Glutamatergic neuron (in vitro differentiated cells): ENCODE results near the gene DPP8. TPM values are rescaled to one million over a fixed set of nuclear protein-coding genes. Genes with fewer than 3 reads are reported as not detected.

Experiments used
- DNase-seq: peaks from one replicate; pipeline ENCODE4 v3.0.0; 2022
- H3K27ac Mint-ChIP-seq: one replicate; pipeline ENCODE4 v1.8.0; 2020; ENCODE audit warnings: mild to moderate bottlenecking, mixed read lengths, inconsistent platforms; ENCODE audit not compliant: unreplicated experiment
- H3K27me3 Mint-ChIP-seq: one replicate; pipeline ENCODE4 v1.8.0; 2020; ENCODE audit warnings: mild to moderate bottlenecking, moderate library complexity, mixed read lengths, inconsistent platforms; ENCODE audit not compliant: unreplicated experiment
- H3K36me3 Mint-ChIP-seq: one replicate; pipeline ENCODE4 v1.8.0; 2020; ENCODE audit warnings: mild to moderate bottlenecking, mixed read lengths, inconsistent platforms; ENCODE audit not compliant: unreplicated experiment
- H3K4me1 Mint-ChIP-seq: one replicate; pipeline ENCODE4 v1.8.0; 2020; ENCODE audit warnings: mild to moderate bottlenecking, low read depth, mixed read lengths, inconsistent platforms; ENCODE audit not compliant: unreplicated experiment
- H3K4me3 Mint-ChIP-seq: one replicate; pipeline ENCODE4 v1.8.0; 2020; ENCODE audit warnings: mild to moderate bottlenecking, mixed read lengths, inconsistent platforms; ENCODE audit not compliant: unreplicated experiment
- H3K9me3 Mint-ChIP-seq: one replicate; pipeline ENCODE4 v1.8.0; 2020; ENCODE audit warnings: mild to moderate bottlenecking, moderate library complexity, mixed read lengths, inconsistent platforms; ENCODE audit not compliant: unreplicated experiment
- total RNA-seq: library from RNA; stranded (reverse); fragmentation: NEBNext Ultra II Directional; extraction: Animal tissue kit (Norgen Biotek cat#: 25700); gene quantifications from one replicate; pipeline ENCODE4 v1.2.1, GENCODE V29; 2021; ENCODE audit not compliant: unreplicated experiment
- TF ChIP-seq, protein P1 (sequence below): fragments of 200-600 bp; sonication (generic); IDR thresholded peaks from one replicate; pipeline ENCODE4 v1.5.0; 2021; ENCODE audit not compliant: partially characterized antibody, unreplicated experiment

DPP8 gene
- total RNA-seq, 1 donor from 2014 or later, result 33.4 TPM

- no peak overlapping the region for H3K27ac Mint-ChIP-seq
- H3K4me3 Mint-ChIP-seq, result no peak overlapping the region
- TF ChIP-seq, protein P1, sequence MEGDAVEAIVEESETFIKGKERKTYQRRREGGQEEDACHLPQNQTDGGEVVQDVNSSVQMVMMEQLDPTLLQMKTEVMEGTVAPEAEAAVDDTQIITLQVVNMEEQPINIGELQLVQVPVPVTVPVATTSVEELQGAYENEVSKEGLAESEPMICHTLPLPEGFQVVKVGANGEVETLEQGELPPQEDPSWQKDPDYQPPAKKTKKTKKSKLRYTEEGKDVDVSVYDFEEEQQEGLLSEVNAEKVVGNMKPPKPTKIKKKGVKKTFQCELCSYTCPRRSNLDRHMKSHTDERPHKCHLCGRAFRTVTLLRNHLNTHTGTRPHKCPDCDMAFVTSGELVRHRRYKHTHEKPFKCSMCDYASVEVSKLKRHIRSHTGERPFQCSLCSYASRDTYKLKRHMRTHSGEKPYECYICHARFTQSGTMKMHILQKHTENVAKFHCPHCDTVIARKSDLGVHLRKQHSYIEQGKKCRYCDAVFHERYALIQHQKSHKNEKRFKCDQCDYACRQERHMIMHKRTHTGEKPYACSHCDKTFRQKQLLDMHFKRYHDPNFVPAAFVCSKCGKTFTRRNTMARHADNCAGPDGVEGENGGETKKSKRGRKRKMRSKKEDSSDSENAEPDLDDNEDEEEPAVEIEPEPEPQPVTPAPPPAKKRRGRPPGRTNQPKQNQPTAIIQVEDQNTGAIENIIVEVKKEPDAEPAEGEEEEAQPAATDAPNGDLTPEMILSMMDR, result no peak
- DNase-seq, result no peak
- H3K36me3 Mint-ChIP-seq, result no peaks in the 10 kb centered on the region
- H3K9me3 Mint-ChIP-seq, result no peaks in the 10 kb centered on the region
- no peaks in the 10 kb centered on the region for H3K27me3 Mint-ChIP-seq
- H3K4me1 Mint-ChIP-seq, result peaks cover 11% of the 10 kb centered on the region
Measured at GRCh38 chr15:65547841-65548240, 30.4 kb upstream of the DPP8 start.

DNA sequence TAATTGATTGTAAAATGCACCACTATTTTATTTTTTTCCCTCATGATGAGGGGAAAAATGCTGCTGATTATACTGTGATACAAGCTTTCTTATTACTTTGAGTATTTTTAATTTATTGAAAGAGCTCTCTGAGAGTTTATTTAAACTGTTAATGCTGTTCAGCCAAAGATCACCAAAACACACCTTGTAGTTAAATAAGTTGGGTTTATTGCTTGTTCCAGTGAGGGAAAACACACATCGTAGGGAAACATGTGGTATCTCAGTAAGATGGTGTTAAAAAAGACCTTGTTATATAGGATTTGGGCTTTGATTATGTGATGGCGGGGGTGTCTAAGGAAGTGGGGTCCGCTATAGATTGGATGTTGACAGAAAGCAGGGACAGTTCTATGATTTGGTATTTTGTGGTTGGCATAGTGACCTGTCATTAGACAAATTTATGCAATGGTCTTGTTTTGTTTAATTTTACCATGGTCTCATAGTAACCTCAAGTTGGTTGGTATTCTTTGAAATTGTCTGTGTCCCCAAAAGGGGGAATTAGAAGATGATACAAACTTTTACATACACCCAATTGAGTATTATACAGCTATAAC is 23.8 kb upstream of the DPP8 start:
- H3K4me3 Mint-ChIP-seq, result no peak overlapping the region
- peaks cover 7% of the 10 kb centered on the region for H3K4me1 Mint-ChIP-seq
- TF ChIP-seq, protein P1, result no peak
- H3K27me3 Mint-ChIP-seq, result peaks cover 2% of the 10 kb centered on the region
- no peaks in the 10 kb centered on the region for H3K9me3 Mint-ChIP-seq
- DNase-seq, result no peak
- H3K36me3 Mint-ChIP-seq, result no peaks in the 10 kb centered on the region
- no peak overlapping the region for H3K27ac Mint-ChIP-seq

GRCh38 chr15:65540314-65540713 is 22.8 kb upstream of the DPP8 start:
- no peak overlapping the region for H3K4me3 Mint-ChIP-seq
- no peaks in the 10 kb centered on the region for H3K9me3 Mint-ChIP-seq
- DNase-seq, result no peak
- peaks cover 3% of the 10 kb centered on the region for H3K4me1 Mint-ChIP-seq
- H3K36me3 Mint-ChIP-seq, result no peaks in the 10 kb centered on the region
- no peak overlapping the region for H3K27ac Mint-ChIP-seq
- peaks cover 2% of the 10 kb centered on the region for H3K27me3 Mint-ChIP-seq
- TF ChIP-seq, protein P1, result no peak

- no peak overlapping the region for H3K4me3 Mint-ChIP-seq
- TF ChIP-seq, protein P1, result no peak
- no peak for DNase-seq
- no peak overlapping the region for H3K27ac Mint-ChIP-seq
- H3K27me3 Mint-ChIP-seq, result peaks cover 5% of the 10 kb centered on the region
- H3K4me1 Mint-ChIP-seq, result peaks cover 23% of the 10 kb centered on the region
- H3K9me3 Mint-ChIP-seq, result peaks cover 6% of the 10 kb centered on the region
- no peaks in the 10 kb centered on the region for H3K36me3 Mint-ChIP-seq
Measured at GRCh38 chr15:65535192-65535591, 17.7 kb upstream of the DPP8 start.

- TF ChIP-seq, protein P1, result no peak
- Mint-ChIP-seq H3K36me3 (no peaks in the 10 kb centered on the region), H3K4me1 (peaks cover 28% of the 10 kb centered on the region), H3K9me3 (peaks cover 6% of the 10 kb centered on the region), H3K27me3 (peaks cover 8% of the 10 kb centered on the region), H3K27ac (peak overlapping the region; percentile 39), H3K4me3 (peak overlapping the region; percentile 84)
- DNase-seq, result no peak
Measured at GRCh38 chr15:65533057-65533756, 15.7 kb upstream of the DPP8 start.
